GM10248 (cell line): ENCODE results near the gene PRRC2A.

Source experiments
- CTCF ChIA-PET: fragments of 300-600 bp; sonication (Branson Sonifier 250); formaldehyde crosslinking; extraction: SDS; loops from one replicate; lab custom pipeline; 2021; ENCODE audit warnings: antibody characterized with exemption; lab: Yijun Ruan, JAX
- POLR2A ChIA-PET: fragments of 350-650 bp; sonication (Branson Sonifier 250); formaldehyde crosslinking; extraction: SDS; loops from one replicate; lab custom pipeline; 2020; ENCODE audit warnings: antibody characterized with exemption; lab: Yijun Ruan, JAX
- DNase-seq: peaks from one replicate; pipeline ENCODE4 v3.0.0; 2012; ENCODE audit errors: extremely low spot score
- TF ChIP-seq, protein P1 (sequence below): IDR thresholded peaks from 2 replicates; pipeline ENCODE4 v1.5.1; 2012; ENCODE audit warnings: mild to moderate bottlenecking, low read depth; ENCODE audit errors: extremely low read depth, missing control alignments, control extremely low read depth

The PRRC2A gene

GRCh38 chr6:31627690-31628287 lies 7.3 kb downstream of the PRRC2A start:
- TF ChIP-seq, protein P1, sequence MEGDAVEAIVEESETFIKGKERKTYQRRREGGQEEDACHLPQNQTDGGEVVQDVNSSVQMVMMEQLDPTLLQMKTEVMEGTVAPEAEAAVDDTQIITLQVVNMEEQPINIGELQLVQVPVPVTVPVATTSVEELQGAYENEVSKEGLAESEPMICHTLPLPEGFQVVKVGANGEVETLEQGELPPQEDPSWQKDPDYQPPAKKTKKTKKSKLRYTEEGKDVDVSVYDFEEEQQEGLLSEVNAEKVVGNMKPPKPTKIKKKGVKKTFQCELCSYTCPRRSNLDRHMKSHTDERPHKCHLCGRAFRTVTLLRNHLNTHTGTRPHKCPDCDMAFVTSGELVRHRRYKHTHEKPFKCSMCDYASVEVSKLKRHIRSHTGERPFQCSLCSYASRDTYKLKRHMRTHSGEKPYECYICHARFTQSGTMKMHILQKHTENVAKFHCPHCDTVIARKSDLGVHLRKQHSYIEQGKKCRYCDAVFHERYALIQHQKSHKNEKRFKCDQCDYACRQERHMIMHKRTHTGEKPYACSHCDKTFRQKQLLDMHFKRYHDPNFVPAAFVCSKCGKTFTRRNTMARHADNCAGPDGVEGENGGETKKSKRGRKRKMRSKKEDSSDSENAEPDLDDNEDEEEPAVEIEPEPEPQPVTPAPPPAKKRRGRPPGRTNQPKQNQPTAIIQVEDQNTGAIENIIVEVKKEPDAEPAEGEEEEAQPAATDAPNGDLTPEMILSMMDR: no peak
- CTCF ChIA-PET: interaction anchor here (1.1 to 2.1 kb wide), 6 partner anchors 10 to 30 kb away, joined by 3 to 8 read pairs (median 4); no protein-coding TSS in a partner anchor
- POLR2A ChIA-PET: interaction anchor here (1.0 to 1.7 kb wide), 2 partner anchors 11 to 23 kb away, joined by 5 to 6 read pairs; no protein-coding TSS in a partner anchor
- DNase-seq: no peak

DNA sequence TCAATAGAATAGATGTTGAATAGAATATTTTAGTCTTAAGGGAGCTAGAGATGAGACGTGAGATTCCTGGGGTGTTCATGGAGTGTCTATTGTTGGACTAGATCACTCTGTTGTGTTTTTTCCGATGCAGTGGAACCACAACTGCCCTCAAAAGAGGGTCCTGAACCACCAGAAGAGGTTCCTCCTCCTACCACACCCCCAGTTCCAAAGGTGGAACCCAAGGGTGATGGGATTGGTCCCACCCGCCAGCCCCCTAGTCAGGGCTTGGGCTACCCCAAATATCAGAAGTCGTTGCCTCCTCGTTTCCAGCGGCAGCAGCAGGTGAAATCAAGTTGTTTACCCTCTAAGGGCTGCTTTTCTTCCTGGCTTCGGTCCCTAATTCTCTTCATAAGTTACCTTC lies 8.5 kb downstream of the PRRC2A start:
- POLR2A ChIA-PET: interaction anchor here (1.5 to 1.7 kb wide), 2 partner anchors 10 to 22 kb away, joined by 5 to 6 read pairs; no protein-coding TSS in a partner anchor
- TF ChIP-seq, protein P1: no peak
- DNase-seq: no peak
- CTCF ChIA-PET: interaction anchor here (1.4 to 2.1 kb wide), 2 partner anchors 10 to 11 kb away, joined by 3 to 6 read pairs; no protein-coding TSS in a partner anchor

DNA sequence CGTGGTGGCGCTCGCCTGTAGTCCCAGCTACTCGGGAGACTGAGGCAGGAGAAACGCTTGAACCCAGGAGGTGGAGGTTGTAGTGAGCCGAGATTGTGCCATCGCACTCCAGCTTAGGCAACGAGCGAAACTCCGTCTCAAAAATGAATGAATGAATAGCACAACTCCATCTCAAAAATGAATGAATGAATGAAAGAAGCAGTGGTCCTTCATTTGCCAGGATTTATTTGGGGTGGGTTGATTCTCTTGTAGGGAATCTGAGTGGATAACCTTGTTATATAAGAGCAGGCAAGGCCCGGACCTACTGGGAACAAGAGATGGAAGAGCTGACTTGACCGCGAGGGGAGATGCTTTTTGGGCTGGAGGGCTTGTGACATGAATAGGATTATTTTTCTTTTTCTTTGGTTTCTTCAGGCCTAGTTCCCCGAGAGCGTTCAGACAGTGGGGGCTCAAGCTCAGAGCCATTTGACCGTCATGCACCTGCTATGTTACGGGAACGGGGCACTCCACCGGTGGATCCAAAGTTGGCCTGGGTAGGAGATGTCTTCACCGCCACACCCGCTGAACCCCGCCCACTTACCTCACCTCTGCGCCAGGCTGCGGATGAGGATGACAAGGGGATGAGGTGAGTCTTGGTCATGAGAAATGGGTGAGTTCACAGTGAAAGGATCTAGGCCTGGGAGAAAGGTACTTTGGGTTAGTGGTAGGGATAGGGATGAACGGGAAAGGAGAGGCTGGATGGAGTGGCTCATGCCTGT lies 9.8 kb downstream of the PRRC2A start:
- ChIA-PET POLR2A (interaction anchor here (1.5 kb wide), 1 partner anchor 9 kb away, joined by 6 read pairs; no protein-coding TSS in a partner anchor), CTCF (interaction anchor here (1.4 kb wide), 1 partner anchor 8 kb away, joined by 3 read pairs; no protein-coding TSS in a partner anchor)
- TF ChIP-seq, protein P1: no peak
- DNase-seq: no peak

DNA sequence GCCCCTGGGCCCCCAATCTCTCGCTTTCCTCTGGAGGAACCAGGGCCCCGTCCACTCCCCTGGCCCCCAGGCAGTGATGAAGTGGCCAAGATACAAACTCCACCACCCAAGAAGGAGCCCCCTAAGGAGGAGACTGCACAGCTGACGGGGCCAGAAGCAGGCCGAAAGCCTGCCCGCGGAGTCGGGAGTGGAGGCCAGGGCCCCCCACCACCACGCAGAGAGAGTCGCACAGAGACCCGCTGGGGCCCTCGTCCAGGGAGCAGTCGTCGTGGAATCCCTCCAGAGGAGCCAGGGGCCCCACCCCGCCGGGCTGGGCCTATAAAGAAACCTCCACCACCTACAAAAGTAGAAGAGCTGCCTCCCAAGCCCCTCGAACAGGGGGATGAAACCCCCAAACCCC lies 10.7 kb downstream of the PRRC2A start:
- TF ChIP-seq, protein P1: no peak
- ChIA-PET POLR2A (no interaction called here), CTCF (no interaction called here)
- no peak for DNase-seq

GRCh38 chr6:31631681-31632278 lies 11.3 kb downstream of the PRRC2A start:
- DNase-seq: no peak
- CTCF ChIA-PET: no interaction called here
- POLR2A ChIA-PET: no interaction called here
- TF ChIP-seq, protein P1: no peak

DNA sequence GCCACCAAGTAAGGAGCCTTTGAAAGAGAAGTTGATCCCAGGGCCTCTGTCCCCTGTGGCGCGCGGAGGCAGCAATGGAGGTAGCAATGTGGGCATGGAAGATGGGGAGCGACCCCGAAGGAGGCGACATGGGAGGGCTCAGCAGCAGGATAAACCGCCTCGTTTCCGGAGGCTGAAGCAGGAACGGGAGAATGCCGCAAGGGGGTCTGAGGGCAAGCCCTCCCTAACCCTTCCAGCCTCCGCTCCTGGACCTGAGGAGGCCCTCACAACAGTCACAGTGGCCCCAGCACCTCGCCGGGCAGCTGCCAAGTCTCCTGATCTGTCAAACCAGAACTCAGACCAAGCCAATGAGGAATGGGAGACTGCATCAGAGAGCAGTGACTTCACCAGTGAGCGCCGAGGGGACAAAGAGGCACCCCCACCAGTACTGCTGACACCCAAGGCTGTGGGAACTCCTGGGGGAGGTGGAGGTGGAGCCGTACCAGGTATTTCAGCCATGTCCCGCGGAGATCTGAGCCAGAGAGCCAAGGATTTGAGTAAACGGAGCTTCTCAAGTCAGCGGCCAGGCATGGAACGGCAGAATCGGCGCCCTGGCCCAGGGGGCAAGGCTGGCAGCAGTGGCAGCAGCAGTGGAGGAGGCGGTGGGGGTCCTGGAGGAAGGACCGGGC lies 11.9 kb downstream of the PRRC2A start:
- no peak for DNase-seq
- ChIA-PET CTCF (no interaction called here), POLR2A (no interaction called here)
- TF ChIP-seq, protein P1: no peak
